Stimulated activated CD8-positive, alpha-beta memory T cell treated with anti-CD3 and anti-CD28 coated beads, Interleukin-15, amount 100 ng/mL, for 48 hours (primary cell): ENCODE measurements around the gene KXD1.

Source experiments
- DNase-seq, 2 donors: peaks; one replicate each; pipeline ENCODE4 v3.0.0-alpha.2; 2020; ENCODE audit warnings: low read depth in 2 of 2

The KXD1 gene

DNA sequence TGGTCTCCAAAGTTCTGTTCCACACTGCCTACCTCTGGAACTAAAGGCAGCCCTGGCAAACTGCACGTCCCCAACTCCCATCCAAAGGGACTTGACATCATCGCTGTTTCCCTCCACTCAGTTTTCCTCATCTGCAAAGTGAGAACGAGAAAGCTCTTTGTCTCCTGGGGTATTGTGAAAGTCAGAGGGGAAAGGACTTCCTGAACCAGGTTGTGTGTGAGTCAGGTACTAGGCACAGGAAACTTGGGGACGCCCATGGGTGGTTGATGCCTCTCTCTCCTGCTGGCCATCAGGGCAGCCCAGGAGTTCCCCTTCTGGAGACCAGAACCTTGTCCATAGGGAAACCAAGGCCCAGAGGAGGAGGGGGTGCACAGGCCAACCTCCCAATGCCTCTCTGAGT, 44.2 kb downstream of the KXD1 start:
- no peak for DNase-seq

DNA sequence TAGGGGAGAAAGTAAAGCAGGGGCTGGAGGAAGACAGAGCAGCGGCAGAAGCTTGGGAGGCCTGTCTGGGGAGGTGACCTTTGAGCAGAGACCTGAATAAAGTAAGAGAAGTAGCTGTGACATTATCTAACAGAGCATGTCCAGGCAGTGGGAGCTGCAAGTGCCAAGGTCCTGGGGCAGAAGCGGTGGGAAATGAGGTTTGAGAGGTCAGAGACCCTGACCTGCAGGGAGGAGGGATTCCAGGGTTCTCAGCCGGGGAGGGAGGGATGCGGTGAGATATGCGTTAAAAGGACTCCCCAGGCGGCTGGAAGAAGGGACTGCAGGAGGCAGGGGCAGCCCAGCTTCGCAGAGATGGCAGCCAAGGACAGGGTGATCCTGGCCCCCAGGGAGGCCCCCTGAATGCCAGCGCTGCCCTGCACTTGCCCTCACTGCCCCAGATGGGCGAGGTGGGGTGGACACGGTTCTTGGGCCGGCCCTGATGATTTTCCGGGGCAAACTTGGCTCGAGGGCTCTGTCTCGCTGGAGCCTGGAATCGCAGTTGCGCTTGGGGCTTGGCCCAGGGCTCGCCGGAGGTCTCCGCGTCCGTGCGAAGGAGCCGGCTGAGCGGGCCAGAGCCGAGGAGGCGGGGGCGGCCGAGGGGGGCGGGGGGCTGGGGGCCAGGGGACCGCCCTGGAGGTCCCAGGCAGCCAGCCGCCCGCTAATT, 45.7 kb downstream of the KXD1 start:
- no peak for DNase-seq

DNA sequence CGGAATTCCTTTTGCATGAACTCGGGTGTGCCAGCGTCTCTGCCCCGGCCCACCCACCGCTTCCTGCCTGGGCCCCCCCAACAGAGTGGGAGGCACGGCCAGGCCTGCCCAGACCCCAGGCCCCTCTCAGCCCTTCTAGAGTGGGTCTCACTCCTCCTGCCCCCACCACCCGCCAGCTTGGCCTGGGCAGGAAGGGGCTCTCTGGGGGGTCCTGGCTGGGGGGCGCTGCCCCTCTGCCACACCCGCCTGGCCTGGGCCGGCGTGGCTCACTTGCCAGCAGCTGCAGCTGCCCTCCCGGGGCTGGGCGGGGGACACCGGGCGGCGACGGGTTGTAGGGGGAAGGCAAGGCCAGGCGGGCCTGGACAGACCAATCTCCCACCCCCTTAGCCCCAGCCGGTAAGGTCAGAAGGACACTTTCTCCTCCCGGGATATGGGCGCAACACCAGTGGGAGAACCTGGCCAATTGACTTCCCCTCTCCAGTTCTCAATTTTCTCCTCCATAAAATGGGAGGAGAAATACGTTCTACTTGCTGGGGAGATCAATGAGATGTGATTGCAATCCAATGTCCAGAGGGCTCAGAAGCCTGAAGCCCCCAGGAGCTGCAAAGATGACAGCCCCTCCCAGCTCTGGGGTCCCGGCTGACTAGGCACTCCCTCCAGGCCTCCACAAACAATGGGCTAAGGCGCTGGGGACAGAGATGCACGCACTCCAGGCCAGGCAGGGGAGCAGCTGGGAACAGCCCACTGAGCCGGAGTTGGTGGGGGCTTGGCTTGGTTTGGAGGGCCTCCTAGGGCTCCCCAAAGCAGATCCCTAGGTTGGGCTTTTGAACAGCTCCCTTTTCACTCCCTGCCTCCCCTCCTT, 46.5 kb downstream of the KXD1 start:
- DNase-seq: no peak

DNA sequence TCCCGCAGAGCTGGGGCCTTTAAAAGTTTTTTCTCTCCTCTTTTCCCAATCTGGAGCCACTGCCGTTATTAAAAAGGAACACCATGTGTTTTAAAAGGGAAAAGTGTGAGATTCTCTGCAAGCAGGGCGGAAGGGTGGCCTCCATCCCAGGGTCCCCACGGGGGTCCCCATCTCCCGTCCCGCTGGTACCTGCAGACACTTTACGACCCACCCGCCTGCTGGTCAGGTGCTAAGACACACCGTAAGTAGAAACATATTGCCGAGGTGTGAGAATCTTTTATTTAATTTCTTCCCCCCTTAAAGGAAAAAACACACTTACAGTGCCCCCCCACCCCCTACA, 47.1 kb downstream of the KXD1 start:
- DNase-seq: no peak

DNA sequence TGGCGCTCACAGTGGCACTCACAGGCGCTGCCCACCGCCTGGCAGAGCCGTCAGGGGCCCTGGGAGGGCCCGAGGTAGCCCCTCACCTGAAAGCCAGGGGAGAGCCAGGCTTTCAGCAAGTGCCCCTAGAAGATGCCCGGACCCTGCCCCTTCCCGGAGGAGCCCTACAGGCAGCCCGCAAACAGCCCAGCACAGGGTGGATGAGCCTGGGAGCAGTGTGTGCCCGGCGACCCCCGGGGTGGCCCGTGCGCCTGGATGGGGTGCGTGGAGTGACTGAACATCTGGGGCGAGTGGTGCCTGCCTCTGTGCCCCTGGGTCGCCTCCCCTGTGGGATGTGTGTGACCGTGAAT, 47.5 kb downstream of the KXD1 start:
- DNase-seq: no peak

DNA sequence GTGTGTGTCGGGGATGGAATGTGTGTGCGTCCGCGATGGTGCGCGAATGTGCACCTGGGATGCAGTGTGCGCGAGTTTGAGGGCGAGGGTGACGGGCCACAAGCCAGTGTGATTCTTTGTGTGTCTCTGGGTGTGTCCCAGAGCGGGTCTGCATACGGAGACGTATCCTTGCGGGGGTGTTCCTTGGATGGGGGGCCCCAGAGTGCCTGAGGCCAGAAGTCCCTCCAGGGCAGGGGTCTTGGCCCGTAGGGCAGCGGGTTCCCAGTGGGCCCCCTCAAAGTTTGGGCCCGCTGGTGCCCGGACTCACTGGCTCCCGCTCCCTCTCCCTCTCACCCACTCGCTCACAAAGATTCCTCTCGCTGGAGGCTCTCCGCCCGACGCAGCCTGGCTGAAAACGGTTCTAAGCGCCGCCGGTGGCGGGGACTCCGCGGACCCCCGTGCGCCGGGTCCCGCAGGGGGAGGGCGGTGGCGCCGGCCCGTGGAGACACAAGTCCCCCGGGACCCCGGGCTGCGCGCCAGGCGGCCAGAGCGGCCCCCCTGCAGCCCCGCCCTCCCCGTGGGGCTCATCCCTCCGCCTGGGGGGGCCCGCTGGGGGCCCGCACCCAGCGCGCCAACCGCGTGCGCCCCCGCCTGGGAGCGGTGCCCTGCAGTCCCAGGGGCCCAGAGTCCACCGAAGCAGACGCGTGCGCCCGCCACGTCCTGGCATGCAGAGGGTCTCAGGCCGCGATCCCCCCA, 48.0 kb downstream of the KXD1 start:
- DNase-seq: no peak

DNA sequence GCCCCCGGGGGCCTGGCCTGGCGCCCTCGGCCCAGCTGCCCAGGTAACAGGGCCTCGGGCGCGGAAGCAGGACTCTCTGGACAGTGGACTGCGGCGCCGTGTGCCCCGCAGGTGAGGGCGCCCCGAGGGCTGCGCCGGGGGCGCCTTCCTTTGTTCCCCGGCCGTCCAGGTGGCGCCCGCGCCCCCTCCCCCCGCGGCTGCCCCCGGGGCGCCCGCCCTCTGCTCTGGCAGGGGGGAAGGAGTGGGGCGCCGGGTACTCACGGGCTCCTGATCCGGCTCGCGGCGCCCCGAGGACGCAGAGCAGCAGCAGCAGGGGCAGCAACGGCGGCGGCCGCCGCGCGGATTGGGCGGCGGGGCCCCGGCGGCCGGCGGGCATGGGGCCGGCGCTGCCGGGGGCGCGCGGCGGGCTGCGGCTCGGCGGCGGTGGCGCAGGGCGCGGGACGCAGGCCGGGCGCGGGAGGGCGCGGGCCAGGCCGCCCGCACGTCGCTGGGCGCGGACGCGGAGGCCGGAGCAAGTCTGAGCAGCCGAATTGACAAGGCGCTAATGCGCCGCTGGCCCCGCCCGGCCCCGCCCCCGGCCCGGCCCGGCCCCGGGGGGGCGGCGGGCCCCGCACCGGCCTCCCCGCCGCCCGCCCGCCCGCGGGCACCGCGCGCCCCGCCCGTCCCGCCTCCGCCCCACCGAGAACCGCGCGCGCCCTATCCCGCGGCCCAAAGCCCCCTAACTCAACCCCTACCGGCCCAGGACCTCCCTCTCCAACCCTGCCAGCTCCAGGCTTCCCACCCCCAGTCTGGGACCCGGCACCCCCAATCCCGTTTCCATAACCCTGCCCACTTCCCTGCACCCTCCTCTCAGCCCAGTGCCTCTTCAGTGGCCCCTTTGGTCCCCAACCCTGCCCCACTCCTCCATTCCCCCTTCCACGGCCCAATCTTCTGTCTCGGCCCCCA, 48.9 kb downstream of the KXD1 start, which contains the start of gene CRLF1:
Gene CRLF1, minus strand, starts transcription at position 519 of the 945 bp plus-strand sequence. Its CDS starts 143 bp downstream, at position 376.
- no peak for DNase-seq

DNA sequence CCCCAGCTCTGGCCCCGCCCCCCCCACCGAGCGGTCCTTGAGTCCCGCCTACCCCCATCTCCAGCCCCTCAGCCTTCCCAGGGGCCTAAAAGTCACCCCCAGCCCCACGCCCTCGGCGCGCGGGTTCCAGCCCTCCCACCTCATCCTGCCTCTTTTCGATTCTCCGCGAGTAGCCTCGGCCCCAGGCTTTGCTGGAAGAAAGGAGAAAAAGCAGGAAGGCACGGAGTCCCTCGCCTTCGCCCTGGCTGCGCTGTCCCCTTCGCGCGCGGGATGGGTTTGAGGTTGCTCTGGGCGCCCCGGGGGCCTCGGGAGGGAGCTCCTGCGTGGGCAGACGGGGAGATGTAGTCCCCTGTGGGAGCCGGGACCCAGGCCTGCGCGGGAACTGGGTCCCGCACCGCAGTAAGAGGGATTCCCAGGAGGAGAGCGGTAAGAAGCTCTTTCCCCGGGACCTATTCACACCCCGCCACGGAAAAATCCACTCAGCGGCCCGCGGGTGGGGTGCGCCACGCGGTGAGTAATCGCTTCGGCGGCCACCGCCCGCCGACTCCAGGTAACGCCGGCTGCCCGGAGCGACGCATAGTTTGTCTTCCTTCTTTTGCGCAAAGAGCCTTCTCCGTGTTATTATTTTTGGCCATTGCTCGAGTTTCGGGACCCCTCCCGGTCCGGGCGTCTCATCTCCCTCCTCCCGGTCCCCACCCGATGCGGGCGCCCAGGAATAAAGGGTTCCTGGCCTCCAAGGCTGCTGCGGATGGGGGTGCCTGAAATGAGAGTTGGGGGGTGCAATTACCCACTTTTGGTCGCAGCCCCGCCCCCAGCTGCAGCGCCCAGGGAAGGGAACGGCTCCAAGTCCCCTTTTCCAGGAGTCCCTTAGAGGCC, 49.8 kb downstream of the KXD1 start:
- DNase-seq: no peak

DNA sequence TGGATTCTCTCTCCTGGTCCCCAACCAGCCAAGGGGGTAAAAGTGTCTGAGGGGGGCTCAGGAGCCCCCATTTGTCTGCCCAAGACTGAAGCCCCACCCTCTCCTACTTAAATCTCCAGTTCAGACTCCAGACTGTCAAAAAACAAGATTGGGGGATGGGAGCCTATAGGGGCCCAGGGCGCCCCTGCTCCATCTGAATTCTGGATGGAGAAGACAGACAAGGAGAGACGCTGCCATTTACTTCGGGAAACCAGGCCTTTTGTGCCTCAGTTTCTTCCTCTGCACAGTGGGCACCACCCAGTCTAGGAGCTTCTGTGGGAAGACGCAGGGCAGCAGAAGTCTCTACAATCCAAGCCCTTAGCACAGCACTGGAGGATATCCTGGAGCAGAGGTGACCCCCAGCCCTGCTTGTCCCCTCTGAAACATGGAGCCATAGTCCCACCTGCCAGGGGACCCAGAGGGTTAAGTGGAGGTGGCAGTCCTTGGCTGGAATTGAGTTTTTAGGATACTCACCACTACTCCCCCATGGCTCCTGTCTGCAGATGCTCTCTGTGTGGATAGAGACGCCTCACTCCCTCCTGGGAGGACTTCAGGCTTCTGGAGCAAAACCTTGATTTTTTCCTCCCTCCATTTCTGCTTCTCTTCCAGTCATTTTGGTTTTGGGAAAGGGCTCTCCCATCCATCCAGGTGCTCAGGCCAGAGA, 50.6 kb downstream of the KXD1 start:
- no peak for DNase-seq

DNA sequence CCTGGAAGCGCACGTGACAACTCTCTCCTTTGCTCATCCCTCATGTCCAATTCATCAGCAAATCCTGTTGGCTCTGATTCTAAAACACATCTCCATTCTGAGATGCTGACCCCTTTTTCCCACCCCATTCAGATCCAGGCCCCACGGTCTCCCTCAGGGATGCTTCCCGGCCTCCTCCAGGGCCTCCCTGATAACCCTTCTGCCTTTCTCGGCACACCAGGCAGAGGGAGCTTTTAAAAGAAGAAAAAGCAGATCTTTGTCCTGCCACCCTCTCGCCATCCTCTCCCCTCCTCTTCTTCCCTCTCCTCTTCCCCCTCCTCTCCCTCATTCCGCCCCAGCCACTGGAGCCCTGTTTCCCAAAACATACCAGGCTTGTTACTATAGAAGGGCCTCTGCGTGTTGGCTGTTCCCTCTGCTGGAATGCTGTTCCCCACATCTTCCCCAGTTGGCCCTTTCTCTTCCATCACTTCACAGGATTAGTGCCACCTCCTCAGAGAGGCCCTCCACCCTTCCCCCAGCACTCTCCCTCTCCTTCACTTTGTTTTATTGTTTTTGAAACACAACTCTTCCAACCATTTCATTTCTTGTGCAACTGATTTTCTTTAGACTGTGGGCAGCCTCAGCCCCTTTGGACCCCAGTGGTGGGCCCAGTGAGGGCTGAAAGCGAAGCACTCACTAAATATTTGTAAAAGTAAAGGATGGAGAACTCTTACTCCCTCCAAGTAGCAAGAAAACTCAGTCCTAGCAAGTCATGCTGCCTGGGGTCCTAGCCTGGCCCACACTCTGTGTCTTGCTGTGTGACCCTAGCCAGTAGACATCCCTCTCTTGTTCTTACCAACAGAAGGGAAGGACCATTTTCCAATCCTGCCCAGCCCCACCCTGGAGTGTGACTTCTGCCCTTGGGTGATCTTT, 51.4 kb downstream of the KXD1 start:
- DNase-seq: no peak

DNA sequence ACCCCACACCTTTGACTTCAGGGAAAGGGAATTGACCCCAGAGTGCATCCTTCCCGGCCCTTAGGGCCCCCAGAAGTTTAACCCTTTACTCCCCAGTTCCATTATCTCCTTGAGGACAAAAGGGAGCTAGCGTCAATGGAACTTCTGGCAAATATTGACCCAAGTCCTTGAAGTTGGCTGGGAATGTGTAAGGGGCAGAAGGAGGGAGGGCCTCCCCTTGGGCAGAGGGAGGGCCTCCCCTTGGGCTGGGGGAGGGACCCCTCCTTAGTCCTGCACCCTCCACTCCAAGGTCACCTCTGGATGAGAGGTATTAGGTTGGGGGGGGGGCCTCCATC, 52.0 kb downstream of the KXD1 start:
- no peak for DNase-seq

DNA sequence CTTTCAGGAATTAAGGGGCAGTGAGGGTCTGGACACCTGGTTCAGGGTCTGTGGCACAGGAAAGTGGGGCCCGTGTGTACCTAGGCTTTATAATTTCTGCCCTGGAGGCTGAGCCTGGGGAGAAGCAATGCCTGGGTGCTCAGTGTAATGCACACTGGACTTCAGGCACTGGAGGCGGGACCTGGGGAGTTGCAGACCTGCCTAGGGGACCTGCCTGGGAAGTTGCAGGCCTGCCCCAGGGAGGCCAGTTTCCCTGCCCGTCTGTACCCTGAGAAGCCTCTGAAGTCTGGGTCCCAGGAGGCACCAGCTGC, 52.5 kb downstream of the KXD1 start:
- no peak for DNase-seq

DNA sequence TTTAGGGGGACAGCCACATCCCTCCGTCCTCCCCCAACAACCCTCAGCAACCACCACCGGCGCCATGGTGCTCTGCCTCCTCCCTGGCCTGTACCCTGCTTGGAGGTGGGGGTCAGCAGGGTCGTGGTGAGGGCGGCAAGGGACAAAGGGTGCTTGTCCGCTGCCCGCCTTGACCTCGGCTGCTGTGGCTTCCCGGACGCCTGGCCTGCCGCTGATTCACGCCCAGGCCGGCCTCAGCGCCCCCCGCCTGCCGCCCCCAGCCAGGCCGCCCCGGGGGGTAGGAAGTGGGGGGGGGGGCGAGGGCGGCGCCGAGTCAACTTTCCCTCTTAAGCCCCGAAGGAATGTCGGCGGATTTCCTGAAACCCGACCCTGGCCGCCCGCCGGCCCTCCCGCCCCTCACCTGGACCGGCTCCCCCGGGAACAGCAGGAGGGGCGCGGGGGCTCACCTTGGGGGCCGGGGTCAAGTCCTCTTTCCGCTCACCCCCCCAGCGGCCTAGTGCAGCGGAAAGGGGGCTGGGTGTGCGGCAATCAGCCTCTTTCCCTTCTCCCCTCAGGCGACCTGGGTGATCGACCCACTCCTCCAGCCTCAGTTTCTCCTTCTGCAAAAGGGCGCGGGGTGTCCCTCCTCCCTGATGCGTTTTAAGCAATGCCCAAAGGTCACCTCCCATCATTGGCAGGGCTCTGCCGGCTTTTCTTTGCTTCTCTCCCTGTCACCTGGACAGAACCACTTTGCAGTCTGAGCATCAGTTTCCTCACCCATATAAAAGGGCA, 53.1 kb downstream of the KXD1 start:
- no peak for DNase-seq

DNA sequence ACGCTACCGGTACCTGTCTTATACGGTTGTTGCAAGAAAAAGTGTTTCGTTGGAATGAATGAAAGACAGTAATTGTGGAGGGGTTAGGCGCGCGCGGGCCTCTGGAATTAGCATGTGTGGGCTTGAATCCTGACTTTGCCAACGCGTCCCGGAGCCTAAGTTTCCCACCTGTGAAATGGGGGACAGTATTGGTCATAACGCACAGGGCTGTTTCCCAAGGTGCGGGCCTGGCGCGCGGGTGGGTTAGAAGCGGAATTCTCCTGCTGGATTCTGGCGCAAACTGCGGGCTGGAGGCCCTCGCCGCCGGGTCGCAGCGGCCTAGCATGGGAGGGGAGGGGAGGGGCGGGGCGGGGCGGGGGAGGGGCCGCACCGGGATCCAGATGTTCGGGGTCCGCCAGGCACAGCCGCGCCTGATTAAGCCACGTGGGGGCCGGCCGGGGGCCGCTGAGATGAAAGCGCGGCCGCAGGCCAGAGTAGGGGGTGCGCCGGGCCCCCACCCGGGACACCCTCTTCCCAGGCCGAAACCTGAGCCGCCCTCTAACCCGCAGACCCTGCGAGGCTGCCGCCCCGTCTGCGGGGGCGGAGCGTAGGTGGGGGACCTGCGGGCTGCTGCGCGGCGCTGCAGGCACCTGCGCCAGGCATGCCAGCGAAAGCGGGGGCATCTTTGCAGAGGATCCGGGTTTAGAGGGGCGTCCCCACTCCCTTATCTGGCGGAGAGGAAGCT, 53.8 kb downstream of the KXD1 start:
- DNase-seq: no peak

DNA sequence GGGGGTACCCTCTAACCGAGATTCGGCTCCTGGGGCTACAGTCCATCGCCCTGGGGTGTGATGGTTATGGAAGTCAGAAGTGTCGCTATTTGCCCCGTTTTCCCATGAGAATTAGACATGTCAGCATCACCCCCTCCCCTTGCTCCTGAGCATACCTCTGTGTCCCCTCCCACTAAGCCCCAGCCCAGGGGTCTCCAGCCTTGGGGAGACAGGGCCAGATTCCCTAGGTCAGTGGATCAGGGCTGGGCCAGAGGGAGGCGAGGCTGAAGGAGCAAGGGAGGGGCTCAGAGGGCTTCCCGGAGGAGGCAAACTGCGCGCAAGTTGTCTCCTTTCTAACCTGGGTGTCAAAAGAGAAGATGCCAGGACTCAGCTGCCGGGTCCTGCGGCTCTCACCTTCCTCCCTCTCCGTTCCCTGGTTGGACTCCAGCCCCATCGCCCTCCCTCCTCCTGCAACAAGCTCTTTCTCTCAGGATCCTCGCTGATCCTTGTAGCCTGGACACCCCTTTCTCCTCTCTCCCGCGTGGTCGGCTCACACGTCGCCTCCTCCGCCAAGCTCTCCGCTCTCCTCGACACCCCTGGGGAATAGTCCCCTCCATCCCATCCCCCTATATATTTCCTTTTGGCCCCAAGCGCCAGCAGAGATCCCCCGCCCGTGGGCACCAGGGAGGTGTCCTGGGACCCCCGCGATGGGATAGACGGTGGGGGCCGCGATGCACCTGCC, 54.5 kb downstream of the KXD1 start:
- DNase-seq: no peak

DNA sequence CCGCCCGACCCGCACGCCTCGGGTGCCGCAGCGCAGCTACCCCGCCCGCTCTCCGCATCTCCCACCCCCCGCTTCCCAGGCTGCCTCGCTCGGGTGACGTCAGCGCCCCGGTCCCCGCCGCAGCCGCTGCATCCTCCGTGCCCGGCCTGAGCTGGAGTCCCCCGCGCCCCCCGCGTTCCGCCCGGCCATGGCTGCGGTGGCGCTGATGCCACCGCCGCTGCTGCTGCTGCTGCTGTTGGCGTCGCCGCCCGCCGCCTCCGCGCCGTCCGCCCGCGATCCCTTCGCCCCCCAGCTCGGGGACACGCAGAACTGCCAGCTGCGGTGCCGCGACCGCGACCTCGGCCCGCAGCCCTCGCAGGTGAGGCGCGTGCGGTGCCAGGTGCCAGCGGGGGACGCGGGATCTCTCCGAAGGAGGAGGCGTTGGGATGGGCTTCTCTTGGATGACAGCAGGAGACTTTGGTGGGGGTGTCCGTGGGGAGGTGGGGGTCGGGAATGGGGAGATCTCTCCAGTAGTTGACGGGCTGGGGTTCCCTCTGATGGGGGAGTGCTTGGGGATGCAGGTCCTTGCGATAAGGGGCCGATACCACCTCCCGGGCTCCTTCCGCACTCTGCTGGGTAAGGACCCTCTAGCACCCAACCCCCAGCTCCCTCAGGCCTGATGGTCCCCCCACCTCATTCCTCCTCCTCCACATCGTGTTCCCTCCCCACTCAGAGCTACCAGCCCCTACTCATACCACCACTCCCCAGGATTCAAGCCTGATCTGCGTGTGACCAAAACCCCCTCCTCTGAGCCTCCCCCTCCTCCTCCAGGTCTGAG, 55.3 kb downstream of the KXD1 start, which contains the start of gene TMEM59L:
Gene TMEM59L, plus strand, starts transcription at position 99 of the 817 bp plus-strand sequence. Its CDS starts 89 bp downstream, at position 188.
- no peak for DNase-seq
